ENCODE measurements around the gene RPS6KA3.

RPS6KA3 gene

DNA sequence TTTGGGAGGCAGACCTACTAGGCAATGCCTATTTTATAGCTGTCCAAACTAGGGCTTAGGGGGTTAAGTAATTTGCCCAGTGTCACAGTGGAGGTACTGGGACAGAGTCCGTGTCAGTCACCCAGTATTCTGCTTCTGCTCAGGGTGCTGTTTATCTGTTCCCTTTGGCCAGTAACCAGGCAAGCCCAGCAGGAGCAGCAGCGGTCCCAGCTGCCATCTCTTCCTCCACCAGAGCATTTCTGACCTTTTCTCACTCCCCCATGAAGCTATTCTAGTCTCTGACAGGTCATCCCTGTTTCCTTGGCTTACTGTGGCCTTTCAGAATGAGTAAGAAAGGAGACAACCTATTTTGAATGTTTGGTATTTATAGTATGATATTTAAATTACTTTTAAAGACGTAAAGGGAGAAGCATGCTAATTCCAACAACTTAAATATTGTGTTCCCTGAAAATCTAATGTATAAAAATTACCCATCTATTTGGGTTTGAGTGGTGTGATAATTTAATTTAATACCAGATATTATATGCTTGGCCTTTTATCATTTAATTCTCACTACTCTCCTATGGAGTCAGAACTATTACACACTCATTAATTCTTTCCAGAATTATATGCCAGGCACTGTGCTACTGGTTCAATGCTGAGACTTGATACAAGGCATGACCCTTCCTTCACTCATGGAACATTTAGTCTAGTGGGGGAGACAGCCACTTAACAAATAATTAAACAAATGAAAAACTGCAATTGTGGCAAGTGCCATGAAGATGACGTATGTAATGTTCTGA is 60.6 kb downstream of the RPS6KA3 start:
- TF ChIP-seq TAF1 (IDR thresholded peaks at IDR 0.05; ENCODE audit: low read depth) (no peak), ZBTB7A (IDR thresholded peaks at IDR 0.05; ENCODE audit: low read depth) (no peak)

- TF ChIP-seq EP300 (IDR thresholded peaks at IDR 0.05; ENCODE audit: borderline replicate concordance) (no peak), ZBTB7A (IDR thresholded peaks at IDR 0.05; ENCODE audit: low read depth) (no peak), TCF12 (IDR thresholded peaks at IDR 0.05; ENCODE audit: low read depth) (no peak), FOXM1 (IDR thresholded peaks at IDR 0.05; ENCODE audit: borderline replicate concordance, low read depth) (no peak), RAD21 (IDR thresholded peaks at IDR 0.05; ENCODE audit: low read depth) (no peak), CEBPB (IDR thresholded peaks at IDR 0.05) (no peak)
- TF ChIP-seq, protein P1, sequence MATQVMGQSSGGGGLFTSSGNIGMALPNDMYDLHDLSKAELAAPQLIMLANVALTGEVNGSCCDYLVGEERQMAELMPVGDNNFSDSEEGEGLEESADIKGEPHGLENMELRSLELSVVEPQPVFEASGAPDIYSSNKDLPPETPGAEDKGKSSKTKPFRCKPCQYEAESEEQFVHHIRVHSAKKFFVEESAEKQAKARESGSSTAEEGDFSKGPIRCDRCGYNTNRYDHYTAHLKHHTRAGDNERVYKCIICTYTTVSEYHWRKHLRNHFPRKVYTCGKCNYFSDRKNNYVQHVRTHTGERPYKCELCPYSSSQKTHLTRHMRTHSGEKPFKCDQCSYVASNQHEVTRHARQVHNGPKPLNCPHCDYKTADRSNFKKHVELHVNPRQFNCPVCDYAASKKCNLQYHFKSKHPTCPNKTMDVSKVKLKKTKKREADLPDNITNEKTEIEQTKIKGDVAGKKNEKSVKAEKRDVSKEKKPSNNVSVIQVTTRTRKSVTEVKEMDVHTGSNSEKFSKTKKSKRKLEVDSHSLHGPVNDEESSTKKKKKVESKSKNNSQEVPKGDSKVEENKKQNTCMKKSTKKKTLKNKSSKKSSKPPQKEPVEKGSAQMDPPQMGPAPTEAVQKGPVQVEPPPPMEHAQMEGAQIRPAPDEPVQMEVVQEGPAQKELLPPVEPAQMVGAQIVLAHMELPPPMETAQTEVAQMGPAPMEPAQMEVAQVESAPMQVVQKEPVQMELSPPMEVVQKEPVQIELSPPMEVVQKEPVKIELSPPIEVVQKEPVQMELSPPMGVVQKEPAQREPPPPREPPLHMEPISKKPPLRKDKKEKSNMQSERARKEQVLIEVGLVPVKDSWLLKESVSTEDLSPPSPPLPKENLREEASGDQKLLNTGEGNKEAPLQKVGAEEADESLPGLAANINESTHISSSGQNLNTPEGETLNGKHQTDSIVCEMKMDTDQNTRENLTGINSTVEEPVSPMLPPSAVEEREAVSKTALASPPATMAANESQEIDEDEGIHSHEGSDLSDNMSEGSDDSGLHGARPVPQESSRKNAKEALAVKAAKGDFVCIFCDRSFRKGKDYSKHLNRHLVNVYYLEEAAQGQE (IDR thresholded peaks at IDR 0.05; ENCODE audit: low read depth) = no peak
Measured at GRCh38 chrX:20204351-20204750, 62.4 kb downstream of the RPS6KA3 start.

- no peak for TF ChIP-seq EP300 (IDR thresholded peaks at IDR 0.05; ENCODE audit: borderline replicate concordance)
- TF ChIP-seq TEAD4 (IDR thresholded peaks at IDR 0.05) = no peak
- TF ChIP-seq, protein P2, sequence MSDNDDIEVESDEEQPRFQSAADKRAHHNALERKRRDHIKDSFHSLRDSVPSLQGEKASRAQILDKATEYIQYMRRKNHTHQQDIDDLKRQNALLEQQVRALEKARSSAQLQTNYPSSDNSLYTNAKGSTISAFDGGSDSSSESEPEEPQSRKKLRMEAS (IDR thresholded peaks at IDR 0.05) = no peak
Measured at GRCh38 chrX:20197641-20198210, 69.0 kb downstream of the RPS6KA3 start.

- no peak for TF ChIP-seq USF1 (IDR thresholded peaks at IDR 0.05)
- TF ChIP-seq EGR1 (IDR thresholded peaks at IDR 0.05) = no peak
- no peak for TF ChIP-seq NFIC (IDR thresholded peaks at IDR 0.05)
- TF ChIP-seq TAF1 (IDR thresholded peaks at IDR 0.05; ENCODE audit: low read depth) = no peak
- TF ChIP-seq, protein P1 (IDR thresholded peaks at IDR 0.05; ENCODE audit: low read depth) = no peak
- TF ChIP-seq CREB1 (IDR thresholded peaks at IDR 0.05; ENCODE audit: low read depth) = no peak
- TF ChIP-seq FOXM1 (IDR thresholded peaks at IDR 0.05; ENCODE audit: borderline replicate concordance, low read depth) = no peak
- TF ChIP-seq ZBTB7A (IDR thresholded peaks at IDR 0.05; ENCODE audit: low read depth) = no peak
- TF ChIP-seq EP300 (IDR thresholded peaks at IDR 0.05; ENCODE audit: borderline replicate concordance) = no peak
- TF ChIP-seq RAD21 (IDR thresholded peaks at IDR 0.05; ENCODE audit: low read depth) = no peak
- no peak for TF ChIP-seq TEAD4 (IDR thresholded peaks at IDR 0.05)
- no peak for TF ChIP-seq YY1 (IDR thresholded peaks at IDR 0.05; ENCODE audit: low read depth)
Measured at GRCh38 chrX:20189171-20189570, 77.5 kb downstream of the RPS6KA3 start.

DNA sequence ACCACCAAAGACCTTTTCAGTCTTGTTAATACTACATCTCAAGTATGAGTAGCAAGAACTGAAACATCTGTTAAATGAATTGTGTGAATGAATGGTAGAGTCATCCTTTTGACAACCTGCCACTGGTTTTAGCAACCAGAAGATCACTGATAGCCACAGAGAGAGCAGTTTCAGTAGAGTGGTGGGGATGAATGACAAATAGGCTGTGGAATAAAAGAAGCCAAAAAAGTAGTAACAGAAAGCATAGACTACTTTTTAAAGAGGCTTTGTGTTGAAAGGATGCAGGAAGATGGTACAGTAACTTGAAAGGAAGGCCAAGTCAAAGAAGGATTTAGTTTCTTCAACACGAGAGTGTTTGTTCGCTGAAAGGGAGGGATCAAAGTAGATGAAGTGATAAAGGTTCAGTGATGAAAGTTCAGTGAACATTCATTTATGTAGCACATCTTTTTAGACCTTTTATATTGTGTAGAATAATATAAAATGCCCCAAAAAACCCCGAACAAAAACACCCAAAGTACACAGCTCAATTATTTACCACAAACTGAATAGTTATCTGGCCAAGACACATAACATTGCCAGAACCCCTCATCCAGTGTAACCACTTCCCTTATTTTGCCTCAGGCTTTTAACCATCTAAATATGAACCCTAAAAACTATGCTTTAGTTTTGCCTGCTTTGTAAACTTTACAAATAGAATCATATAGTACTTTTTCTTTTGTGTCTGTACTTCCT is 84.9 kb downstream of the RPS6KA3 start:
- no peak for TF ChIP-seq TEAD4 (IDR thresholded peaks at IDR 0.05)
- no peak for TF ChIP-seq FOXM1 (IDR thresholded peaks at IDR 0.05; ENCODE audit: borderline replicate concordance, low read depth)
- TF ChIP-seq EGR1 (IDR thresholded peaks at IDR 0.05) = no peak
- no peak for TF ChIP-seq TAF1 (IDR thresholded peaks at IDR 0.05; ENCODE audit: low read depth)
- TF ChIP-seq EP300 (IDR thresholded peaks at IDR 0.05; ENCODE audit: borderline replicate concordance) = no peak
- no peak for TF ChIP-seq USF1 (IDR thresholded peaks at IDR 0.05)
- no peak for TF ChIP-seq CEBPB (IDR thresholded peaks at IDR 0.05)
- TF ChIP-seq RAD21 (IDR thresholded peaks at IDR 0.05; ENCODE audit: low read depth) = no peak
- TF ChIP-seq, protein P1 (IDR thresholded peaks at IDR 0.05; ENCODE audit: low read depth) = no peak
- TF ChIP-seq YY1 (IDR thresholded peaks at IDR 0.05; ENCODE audit: low read depth) = no peak
- no peak for TF ChIP-seq NFIC (IDR thresholded peaks at IDR 0.05)
- TF ChIP-seq TCF12 (IDR thresholded peaks at IDR 0.05; ENCODE audit: low read depth) = no peak
- TF ChIP-seq ZBTB7A (IDR thresholded peaks at IDR 0.05; ENCODE audit: low read depth) = no peak
